ENCODE measurements around the gene LDLRAP1. TPM values are rescaled to one million over a fixed set of nuclear protein-coding genes. Genes with fewer than 3 reads are reported as not detected.

Gene LDLRAP1
- total RNA-seq, 1 experiment from 2014 or later, result 26.0 TPM

DNA sequence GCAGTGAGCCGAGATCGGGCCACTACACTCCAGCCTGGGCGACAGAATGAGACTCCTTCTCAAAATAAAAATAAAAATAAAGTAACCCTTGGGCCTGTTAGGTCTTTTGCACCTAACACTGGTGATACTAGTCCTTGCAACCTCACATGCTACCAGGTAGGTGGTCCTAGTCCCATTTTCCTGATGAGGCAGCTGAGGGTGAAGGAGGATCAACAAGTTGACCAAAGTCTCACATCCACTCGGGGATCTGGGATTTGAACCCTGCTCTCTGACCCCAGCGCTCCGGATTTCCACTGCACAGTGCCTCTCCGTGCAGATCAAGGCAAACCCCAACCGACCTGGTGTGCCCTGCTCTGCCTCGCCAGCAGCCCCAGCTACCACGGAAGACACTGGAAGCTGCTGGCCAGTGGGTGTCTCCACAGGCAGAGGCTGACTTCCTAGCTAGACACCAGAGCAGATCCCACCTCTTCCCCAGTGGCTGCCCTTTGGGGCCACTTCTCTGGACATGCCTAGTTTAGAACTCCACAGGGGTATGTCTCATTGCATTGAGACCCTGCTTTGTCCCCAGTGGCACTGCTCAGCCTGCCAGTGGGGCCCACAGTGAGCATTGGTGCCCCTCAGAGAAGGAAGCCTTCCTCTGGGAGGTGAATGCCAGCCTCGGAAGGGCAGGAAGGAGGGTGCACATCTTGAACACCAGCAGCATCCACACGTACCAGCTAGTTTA lies 27.6 kb downstream of the LDLRAP1 start:
- Histone ChIP-seq H3K9ac (ENCODE audit: low read length) (no peak overlapping the region), H3K79me2 (ENCODE audit: insufficient read depth, low read length) (no peaks in the 10 kb centered on the region), H3K4me3 (replicated peaks in 1 of 2; ENCODE audit: low read depth in 1 of 2, low read length in 2 of 2) (no peak overlapping the region), H3K4me1 (ENCODE audit: control insufficient read depth in 1 of 2, insufficient read depth in 2 of 2, low read length in 2 of 2) (peaks cover 33 to 60% of the 10 kb centered on the region in 2 experiments), H3K9me3 (ENCODE audit: control insufficient read depth in 1 of 2, insufficient read depth in 1 of 2, low read depth in 1 of 2, low read length in 2 of 2) (no peaks in the 10 kb centered on the region), H3K4me2 (ENCODE audit: low read length) (no peak overlapping the region), H4K20me1 (ENCODE audit: insufficient read depth) (no peaks in the 10 kb centered on the region), H3K36me3 (ENCODE audit: control insufficient read depth in 1 of 2, insufficient read depth in 2 of 2, low read length in 2 of 2) (no peaks in the 10 kb centered on the region), H2AFZ (ENCODE audit: low read depth, low read length, poor library complexity, severe bottlenecking) (no peak overlapping the region), H3K9me2 (ENCODE audit: insufficient read depth) (no peaks in the 10 kb centered on the region), H3K27me3 (ENCODE audit: insufficient read depth, low read length) (no peaks in the 10 kb centered on the region), H3K27ac (ENCODE audit: low read depth, low read length) (no peak overlapping the region)
- ChIA-PET CTCF (no interaction called here), POLR2A (no interaction called here), RAD21 (ENCODE audit: low non-redundant PET in 1 of 2, low total read pairs in 2 of 2, uncharacterized antibody in 2 of 2, unreplicated experiment in 2 of 2) (no interaction called here)
- ATAC-seq (no peak), DNase-seq (ENCODE audit: low read depth, low spot score) (no peak)
- BruUV-seq (replicated peaks), result no TSS peak
- TF ChIP-seq FOSL1 (IDR thresholded peaks at IDR 0.05; ENCODE audit: low read depth), result no peak
- TF ChIP-seq, protein P1, sequence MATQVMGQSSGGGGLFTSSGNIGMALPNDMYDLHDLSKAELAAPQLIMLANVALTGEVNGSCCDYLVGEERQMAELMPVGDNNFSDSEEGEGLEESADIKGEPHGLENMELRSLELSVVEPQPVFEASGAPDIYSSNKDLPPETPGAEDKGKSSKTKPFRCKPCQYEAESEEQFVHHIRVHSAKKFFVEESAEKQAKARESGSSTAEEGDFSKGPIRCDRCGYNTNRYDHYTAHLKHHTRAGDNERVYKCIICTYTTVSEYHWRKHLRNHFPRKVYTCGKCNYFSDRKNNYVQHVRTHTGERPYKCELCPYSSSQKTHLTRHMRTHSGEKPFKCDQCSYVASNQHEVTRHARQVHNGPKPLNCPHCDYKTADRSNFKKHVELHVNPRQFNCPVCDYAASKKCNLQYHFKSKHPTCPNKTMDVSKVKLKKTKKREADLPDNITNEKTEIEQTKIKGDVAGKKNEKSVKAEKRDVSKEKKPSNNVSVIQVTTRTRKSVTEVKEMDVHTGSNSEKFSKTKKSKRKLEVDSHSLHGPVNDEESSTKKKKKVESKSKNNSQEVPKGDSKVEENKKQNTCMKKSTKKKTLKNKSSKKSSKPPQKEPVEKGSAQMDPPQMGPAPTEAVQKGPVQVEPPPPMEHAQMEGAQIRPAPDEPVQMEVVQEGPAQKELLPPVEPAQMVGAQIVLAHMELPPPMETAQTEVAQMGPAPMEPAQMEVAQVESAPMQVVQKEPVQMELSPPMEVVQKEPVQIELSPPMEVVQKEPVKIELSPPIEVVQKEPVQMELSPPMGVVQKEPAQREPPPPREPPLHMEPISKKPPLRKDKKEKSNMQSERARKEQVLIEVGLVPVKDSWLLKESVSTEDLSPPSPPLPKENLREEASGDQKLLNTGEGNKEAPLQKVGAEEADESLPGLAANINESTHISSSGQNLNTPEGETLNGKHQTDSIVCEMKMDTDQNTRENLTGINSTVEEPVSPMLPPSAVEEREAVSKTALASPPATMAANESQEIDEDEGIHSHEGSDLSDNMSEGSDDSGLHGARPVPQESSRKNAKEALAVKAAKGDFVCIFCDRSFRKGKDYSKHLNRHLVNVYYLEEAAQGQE (IDR thresholded peaks at IDR 0.05; ENCODE audit: low read depth), result no peak
- TF ChIP-seq ZFX (IDR thresholded peaks at IDR 0.05), result no peak
- TF ChIP-seq, protein P2, sequence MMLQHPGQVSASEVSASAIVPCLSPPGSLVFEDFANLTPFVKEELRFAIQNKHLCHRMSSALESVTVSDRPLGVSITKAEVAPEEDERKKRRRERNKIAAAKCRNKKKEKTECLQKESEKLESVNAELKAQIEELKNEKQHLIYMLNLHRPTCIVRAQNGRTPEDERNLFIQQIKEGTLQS (IDR thresholded peaks at IDR 0.05), result no peak
- no peak for TF ChIP-seq EZH2 (IDR thresholded peaks at IDR 0.05)
- intact Hi-C loops (cut with micrococcal nuclease), result no loop called here

Data from HCT116 (cell line).